HEK293 (cell line): ENCODE measurements around the gene DCAKD.

Source experiments
- CTCF ChIA-PET: fragments of 350-600 bp; formaldehyde crosslinking; extraction: SDS; loops from one replicate; lab custom pipeline; 2021; ENCODE audit warnings: antibody characterized with exemption; lab: Yijun Ruan, JAX
- POLR2A ChIA-PET: fragments of 300-600 bp; formaldehyde crosslinking; extraction: SDS; loops from one replicate; lab custom pipeline; 2020; ENCODE audit warnings: antibody characterized with exemption, inconsistent platforms; lab: Yijun Ruan, JAX
- H3K27ac ChIP-seq: fragments of 200-500 bp; sonication (Bioruptor generic); 2 replicates; pipeline ENCODE4 v1.5.1; 2014; ENCODE audit warnings: low read depth, low read length, control low read depth, inconsistent platforms; ENCODE audit errors: extremely low read depth
- H3K36me3 ChIP-seq, 2 experiments: fragments of 200-500 bp in 1 of 2; sonication (Bioruptor generic) in 1 of 2; 1 replicate in 1 of 2; 2 replicates in 1 of 2; pipeline ENCODE4 v1.5.1; 2014 to 2017; ENCODE audit warnings: inconsistent platforms in 2 of 2, low read length in 2 of 2; ENCODE audit not compliant: control insufficient read depth in 2 of 2, insufficient read depth in 1 of 2
- H3K4me1 ChIP-seq: fragments of 200-500 bp; sonication (Bioruptor generic); 2 replicates; pipeline ENCODE4 v1.5.1; 2014; ENCODE audit warnings: mild to moderate bottlenecking, low read length, inconsistent platforms; ENCODE audit not compliant: control insufficient read depth, insufficient read depth
- H3K4me3 ChIP-seq: 2 replicates; pipeline ENCODE4 v1.5.1; 2011; ENCODE audit warnings: low read depth, mild to moderate bottlenecking, control low read depth, low read length, moderate library complexity
- H3K9me3 ChIP-seq: fragments of 200-500 bp; sonication (Bioruptor generic); 2 replicates; pipeline ENCODE4 v1.5.1; 2014; ENCODE audit warnings: low read depth, low read length, inconsistent platforms; ENCODE audit not compliant: control insufficient read depth, insufficient read depth
- GLI4 ChIP-seq: fragments of 450-650 bp; formaldehyde crosslinking; IDR thresholded peaks from 2 replicates; pipeline ENCODE4 v1.5.1; 2016; ENCODE audit warnings: missing biosample characterization, missing genetic modification characterization
- HIC1 ChIP-seq: fragments of 450-650 bp; formaldehyde crosslinking; IDR thresholded peaks from 2 replicates; pipeline ENCODE4 v1.5.1; 2016; ENCODE audit warnings: missing biosample characterization, missing genetic modification characterization
- SALL2 ChIP-seq: fragments of 450-650 bp; formaldehyde crosslinking; IDR thresholded peaks from 2 replicates; pipeline ENCODE4 v1.5.0; 2017; ENCODE audit warnings: missing biosample characterization, mild to moderate bottlenecking, missing genetic modification characterization, borderline replicate concordance
- YY2 ChIP-seq: fragments of 450-650 bp; formaldehyde crosslinking; IDR thresholded peaks from 2 replicates; pipeline ENCODE4 v1.5.1; 2016; ENCODE audit warnings: missing biosample characterization, missing genetic modification characterization
- ZBTB6 ChIP-seq: fragments of 450-650 bp; formaldehyde crosslinking; IDR thresholded peaks from 2 replicates; pipeline ENCODE4 v1.5.1; 2017; ENCODE audit warnings: missing biosample characterization, missing genetic modification characterization
- ZIC2 ChIP-seq: fragments of 450-650 bp; formaldehyde crosslinking; IDR thresholded peaks from 2 replicates; pipeline ENCODE4 v1.5.1; 2016; ENCODE audit warnings: missing biosample characterization, missing genetic modification characterization
- ZNF132 ChIP-seq: fragments of 450-650 bp; formaldehyde crosslinking; IDR thresholded peaks from 2 replicates; pipeline ENCODE4 v1.5.1; 2017; ENCODE audit warnings: missing biosample characterization, missing genetic modification characterization, borderline replicate concordance
- ZNF148 ChIP-seq: fragments of 450-650 bp; formaldehyde crosslinking; IDR thresholded peaks from 2 replicates; pipeline ENCODE4 v1.5.0; 2017; ENCODE audit warnings: missing biosample characterization, missing genetic modification characterization, borderline replicate concordance
- ZNF175 ChIP-seq: fragments of 450-650 bp; formaldehyde crosslinking; IDR thresholded peaks from 2 replicates; pipeline ENCODE4 v1.5.1; 2016; ENCODE audit warnings: missing biosample characterization, missing genetic modification characterization
- ZNF2 ChIP-seq: fragments of 450-650 bp; formaldehyde crosslinking; IDR thresholded peaks from 2 replicates; pipeline ENCODE4 v1.5.1; 2016; ENCODE audit warnings: missing biosample characterization, missing genetic modification characterization
- ZNF266 ChIP-seq: fragments of 450-650 bp; formaldehyde crosslinking; IDR thresholded peaks from 2 replicates; pipeline ENCODE4 v1.5.1; 2016; ENCODE audit warnings: missing biosample characterization, missing genetic modification characterization, low read depth
- ZNF311 ChIP-seq: fragments of 450-650 bp; formaldehyde crosslinking; IDR thresholded peaks from 2 replicates; pipeline ENCODE4 v1.5.1; 2017; ENCODE audit warnings: missing biosample characterization, missing genetic modification characterization, borderline replicate concordance
- ZNF398 ChIP-seq: fragments of 450-650 bp; formaldehyde crosslinking; IDR thresholded peaks from 2 replicates; pipeline ENCODE4 v1.5.1; 2017; ENCODE audit warnings: missing biosample characterization, missing genetic modification characterization
- ZNF513 ChIP-seq: fragments of 450-650 bp; IDR thresholded peaks from 2 replicates; pipeline ENCODE4 v1.5.1; 2018; ENCODE audit warnings: missing biosample characterization, missing genetic modification characterization
- ZNF521 ChIP-seq: fragments of 450-650 bp; formaldehyde crosslinking; IDR thresholded peaks from 2 replicates; pipeline ENCODE4 v1.5.1; 2017; ENCODE audit warnings: missing biosample characterization, mild to moderate bottlenecking, missing genetic modification characterization
- ZNF544 ChIP-seq: fragments of 450-650 bp; formaldehyde crosslinking; IDR thresholded peaks from 2 replicates; pipeline ENCODE4 v1.5.0; 2017; ENCODE audit warnings: missing biosample characterization, missing genetic modification characterization
- ZNF571 ChIP-seq: fragments of 450-650 bp; formaldehyde crosslinking; IDR thresholded peaks from 2 replicates; pipeline ENCODE4 v1.5.0; 2017; ENCODE audit warnings: missing biosample characterization, missing genetic modification characterization
- ZNF580 ChIP-seq: fragments of 450-650 bp; formaldehyde crosslinking; IDR thresholded peaks from 2 replicates; pipeline ENCODE4 v1.5.1; 2016; ENCODE audit warnings: missing biosample characterization, missing genetic modification characterization
- ZNF596 ChIP-seq: fragments of 450-650 bp; IDR thresholded peaks from 2 replicates; pipeline ENCODE4 v1.5.0; 2018; ENCODE audit warnings: missing biosample characterization, mild to moderate bottlenecking, missing genetic modification characterization, moderate library complexity
- ZNF600 ChIP-seq: fragments of 450-650 bp; formaldehyde crosslinking; IDR thresholded peaks from 2 replicates; pipeline ENCODE4 v1.5.1; 2016; ENCODE audit warnings: missing biosample characterization, missing genetic modification characterization
- ZNF692 ChIP-seq: fragments of 450-650 bp; formaldehyde crosslinking; IDR thresholded peaks from 2 replicates; pipeline ENCODE4 v1.5.1; 2016; ENCODE audit warnings: missing biosample characterization, missing genetic modification characterization
- ZNF776 ChIP-seq: fragments of 450-650 bp; formaldehyde crosslinking; IDR thresholded peaks from 2 replicates; pipeline ENCODE4 v1.5.0; 2017; ENCODE audit warnings: missing biosample characterization, missing genetic modification characterization, borderline replicate concordance

DCAKD gene

GRCh38 chr17:44982113-44982702, 69.2 kb downstream of the DCAKD start:
- ChIA-PET POLR2A (no interaction called here), CTCF (interaction anchor here (1.2 kb wide), 1 partner anchor 20 kb away, joined by 4 read pairs; no protein-coding TSS in a partner anchor)

More at GRCh38 chr17:44982113-44982702, 69.2 kb downstream of the DCAKD start:
- H3K4me1 ChIP-seq, result peaks cover 5% of the 10 kb centered on the region; the same call in 1 of the 2 replicates
- no peak overlapping the region for H3K27ac ChIP-seq
- H3K9me3 ChIP-seq, result no peaks in the 10 kb centered on the region
- H3K4me3 ChIP-seq, result no peak overlapping the region
- peak; percentile 77; the same call in 1 of the 2 replicates for TF ChIP-seq ZNF311 (tag by site-specific recombination)
- TF ChIP-seq YY2, result peak; percentile 54; the same call in 1 of the 2 replicates
- TF ChIP-seq ZNF692 (tag by site-specific recombination), result no peak
- TF ChIP-seq ZNF776, result 0 out of 2 replicates have a peak, but pooled peaks have one; percentile 27
- peak; percentile 97; the same call in 1 of the 2 replicates for TF ChIP-seq ZBTB6 (tag by site-specific recombination)
- 0 out of 2 replicates have a peak, but pooled peaks have one; percentile 33 for TF ChIP-seq ZNF175
- 0 out of 2 replicates have a peak, but pooled peaks have one; percentile 20 for TF ChIP-seq HIC1 (tag by site-specific recombination)
- TF ChIP-seq ZNF398 (tag by site-specific recombination), result peak; percentile 20; the same call in 1 of the 2 replicates
- TF ChIP-seq ZNF513 (tag by site-specific recombination), result no peak
- TF ChIP-seq ZIC2, result no peak
- TF ChIP-seq ZNF132 (tag by site-specific recombination), result no peak
- 0 out of 2 replicates have a peak, but pooled peaks have one; percentile 12 for TF ChIP-seq ZNF266
- TF ChIP-seq GLI4 (tag by site-specific recombination), result peak; percentile 19; the same call in 1 of the 2 replicates
- peak; percentile 60; the same call in 1 of the 2 replicates for TF ChIP-seq ZNF580 (tag by site-specific recombination)
- TF ChIP-seq ZNF600, result peak; percentile 95
- peak; percentile 17; the same call in 1 of the 2 replicates for TF ChIP-seq ZNF544 (tag by site-specific recombination)
- peak; percentile 72; the same call in 1 of the 2 replicates for TF ChIP-seq SALL2 (tag by site-specific recombination)
- TF ChIP-seq ZNF571 (tag by site-specific recombination), result 0 out of 2 replicates have a peak, but pooled peaks have one; percentile 31
- no peak for TF ChIP-seq ZNF2 (tag by site-specific recombination)
- peak; percentile 89 for TF ChIP-seq ZNF148 (tag by site-specific recombination)
- no peak for TF ChIP-seq ZNF596 (tag by site-specific recombination)
- TF ChIP-seq ZNF521, result 0 out of 2 replicates have a peak, but pooled peaks have one; percentile 50
- no peaks in the 10 kb centered on the region for H3K36me3 ChIP-seq
